Nephron (organoid): Measurements from ENCODE around the gene SUMO3.

ENCODE experiments used
- H3K27ac Mint-ChIP-seq, 3 experiments: 2 replicates each; pipeline ENCODE4 v1.8.0; 2020; ENCODE audit warnings: mixed read lengths in 3 of 3, mild to moderate bottlenecking in 2 of 3, moderate library complexity in 1 of 3
- H3K27me3 Mint-ChIP-seq: 2 replicates; pipeline ENCODE4 v1.8.0; 2021; ENCODE audit warnings: low read depth, mild to moderate bottlenecking, moderate library complexity, mixed read lengths
- H3K36me3 Mint-ChIP-seq: 2 replicates; pipeline ENCODE4 v1.8.0; 2020; ENCODE audit warnings: low read depth, mixed read lengths
- H3K4me1 Mint-ChIP-seq: 2 replicates; pipeline ENCODE4 v1.8.0; 2020; ENCODE audit warnings: mixed read lengths
- H3K4me3 Mint-ChIP-seq, 3 experiments: 2 replicates each; pipeline ENCODE4 v1.8.0; 2020; ENCODE audit warnings: mild to moderate bottlenecking in 3 of 3, mixed read lengths in 3 of 3, moderate library complexity in 2 of 3
- H3K9me3 Mint-ChIP-seq: 2 replicates; pipeline ENCODE4 v1.8.0; 2020; ENCODE audit warnings: mixed read lengths
- TF ChIP-seq, protein P1 (sequence below), 3 experiments: fragments of 200-600 bp; sonication (generic); IDR thresholded peaks; one replicate each; pipeline ENCODE4 v1.5.0; 2021; ENCODE audit warnings: antibody characterized with exemption in 3 of 3; ENCODE audit not compliant: unreplicated experiment in 3 of 3

Gene SUMO3

DNA sequence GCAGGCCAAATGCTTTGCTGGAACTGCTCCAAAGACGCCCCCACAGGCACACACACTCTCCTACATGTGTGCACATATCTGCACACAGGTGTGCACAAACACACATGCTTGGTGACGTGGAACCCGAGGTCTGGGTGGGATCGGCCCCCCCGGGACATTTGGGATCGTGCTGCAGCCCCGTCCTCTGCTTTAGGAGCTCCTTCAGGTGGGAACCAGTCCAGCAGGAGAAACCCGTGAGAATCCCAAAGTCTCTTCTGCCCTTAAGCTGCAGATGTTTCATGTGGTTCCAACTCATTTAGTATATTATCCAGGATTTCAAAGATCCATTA lies 54.8 kb downstream of the SUMO3 start:
- Mint-ChIP-seq H3K36me3 (no peaks in the 10 kb centered on the region), H3K4me1 (peaks cover 24% of the 10 kb centered on the region), H3K9me3 (no peaks in the 10 kb centered on the region), H3K27ac (no peak overlapping the region), H3K4me3 (no peak overlapping the region), H3K27me3 (peaks cover 6% of the 10 kb centered on the region)
- TF ChIP-seq, protein P1, sequence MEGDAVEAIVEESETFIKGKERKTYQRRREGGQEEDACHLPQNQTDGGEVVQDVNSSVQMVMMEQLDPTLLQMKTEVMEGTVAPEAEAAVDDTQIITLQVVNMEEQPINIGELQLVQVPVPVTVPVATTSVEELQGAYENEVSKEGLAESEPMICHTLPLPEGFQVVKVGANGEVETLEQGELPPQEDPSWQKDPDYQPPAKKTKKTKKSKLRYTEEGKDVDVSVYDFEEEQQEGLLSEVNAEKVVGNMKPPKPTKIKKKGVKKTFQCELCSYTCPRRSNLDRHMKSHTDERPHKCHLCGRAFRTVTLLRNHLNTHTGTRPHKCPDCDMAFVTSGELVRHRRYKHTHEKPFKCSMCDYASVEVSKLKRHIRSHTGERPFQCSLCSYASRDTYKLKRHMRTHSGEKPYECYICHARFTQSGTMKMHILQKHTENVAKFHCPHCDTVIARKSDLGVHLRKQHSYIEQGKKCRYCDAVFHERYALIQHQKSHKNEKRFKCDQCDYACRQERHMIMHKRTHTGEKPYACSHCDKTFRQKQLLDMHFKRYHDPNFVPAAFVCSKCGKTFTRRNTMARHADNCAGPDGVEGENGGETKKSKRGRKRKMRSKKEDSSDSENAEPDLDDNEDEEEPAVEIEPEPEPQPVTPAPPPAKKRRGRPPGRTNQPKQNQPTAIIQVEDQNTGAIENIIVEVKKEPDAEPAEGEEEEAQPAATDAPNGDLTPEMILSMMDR (IDR thresholded peaks at IDR 0.05; ENCODE audit: unreplicated experiment in 3 of 3), result no peak

DNA sequence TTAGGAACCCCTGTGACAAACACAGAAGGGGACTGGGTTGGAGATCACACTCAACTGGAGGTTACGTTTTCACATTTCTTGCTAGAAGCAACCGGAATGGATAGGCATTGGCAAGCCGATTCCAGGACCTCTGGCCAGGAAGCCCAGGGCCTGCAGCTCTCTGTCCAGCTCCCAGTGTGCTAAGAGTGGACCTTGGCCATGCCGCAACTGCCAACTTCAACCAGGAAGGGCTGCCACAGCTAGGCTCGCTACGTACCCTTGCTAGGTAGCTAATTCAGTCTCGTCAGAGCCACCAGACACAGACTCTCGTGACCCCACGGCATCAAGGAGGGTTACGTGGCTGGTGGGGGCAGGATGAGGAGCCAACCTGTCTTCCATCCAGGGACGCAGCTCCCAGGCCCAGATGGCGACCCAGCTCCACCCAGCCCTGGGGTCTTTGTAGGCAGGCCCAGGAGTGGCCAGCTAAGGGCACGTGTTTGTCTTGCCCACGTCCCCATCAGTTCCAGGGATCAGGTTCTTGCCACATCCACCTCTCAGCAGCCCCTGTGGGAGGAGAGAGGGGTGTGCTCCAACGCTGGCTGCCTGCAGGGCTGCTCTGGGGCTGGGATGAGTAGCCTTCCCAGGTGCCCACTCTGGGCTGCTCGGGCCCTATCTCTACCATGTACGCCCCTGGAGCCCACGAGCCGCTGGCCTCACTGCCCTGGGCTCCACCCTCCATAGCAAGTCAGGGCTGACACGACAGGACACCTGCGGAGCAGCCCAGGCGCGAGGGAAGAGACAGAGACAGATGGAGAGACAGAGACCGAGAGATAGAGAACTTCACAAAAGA lies 55.4 kb downstream of the SUMO3 start:
- H3K36me3 Mint-ChIP-seq, result no peaks in the 10 kb centered on the region
- peaks cover 6% of the 10 kb centered on the region for H3K27me3 Mint-ChIP-seq
- H3K4me3 Mint-ChIP-seq, result no peak overlapping the region
- no peaks in the 10 kb centered on the region for H3K9me3 Mint-ChIP-seq
- peaks cover 24% of the 10 kb centered on the region for H3K4me1 Mint-ChIP-seq
- no peak overlapping the region for H3K27ac Mint-ChIP-seq
- TF ChIP-seq, protein P1 (IDR thresholded peaks at IDR 0.05; ENCODE audit: unreplicated experiment in 3 of 3), result no peak

DNA sequence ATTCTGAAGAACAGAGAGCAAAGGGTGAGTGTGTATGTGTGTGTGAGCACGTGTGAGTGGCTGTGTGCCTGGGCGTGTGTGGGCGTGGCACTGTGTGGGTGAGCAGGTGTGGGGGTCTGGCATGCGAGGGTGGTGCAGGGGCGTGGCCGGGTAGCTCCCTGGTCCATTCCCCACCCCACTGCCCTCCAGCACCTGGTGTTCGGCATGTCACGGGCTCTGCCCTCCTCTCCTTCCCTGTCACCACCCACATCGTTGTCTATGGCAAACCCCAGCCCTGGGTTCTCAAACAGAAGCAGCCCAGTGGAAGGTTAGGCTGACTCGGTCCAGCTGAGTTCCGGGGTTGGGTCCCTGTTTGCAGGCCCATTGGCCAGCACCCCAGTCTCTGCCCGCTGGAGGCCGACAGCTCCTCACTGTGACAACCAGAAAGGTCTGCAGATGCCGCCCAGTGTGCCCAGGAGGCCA lies 56.1 kb downstream of the SUMO3 start:
- TF ChIP-seq, protein P1 (IDR thresholded peaks at IDR 0.05; ENCODE audit: unreplicated experiment in 3 of 3), result no peak
- peaks cover 6% of the 10 kb centered on the region for H3K27me3 Mint-ChIP-seq
- H3K27ac Mint-ChIP-seq, result no peak overlapping the region
- peaks cover 24% of the 10 kb centered on the region for H3K4me1 Mint-ChIP-seq
- no peaks in the 10 kb centered on the region for H3K36me3 Mint-ChIP-seq
- H3K9me3 Mint-ChIP-seq, result no peaks in the 10 kb centered on the region
- H3K4me3 Mint-ChIP-seq, result no peak overlapping the region

DNA sequence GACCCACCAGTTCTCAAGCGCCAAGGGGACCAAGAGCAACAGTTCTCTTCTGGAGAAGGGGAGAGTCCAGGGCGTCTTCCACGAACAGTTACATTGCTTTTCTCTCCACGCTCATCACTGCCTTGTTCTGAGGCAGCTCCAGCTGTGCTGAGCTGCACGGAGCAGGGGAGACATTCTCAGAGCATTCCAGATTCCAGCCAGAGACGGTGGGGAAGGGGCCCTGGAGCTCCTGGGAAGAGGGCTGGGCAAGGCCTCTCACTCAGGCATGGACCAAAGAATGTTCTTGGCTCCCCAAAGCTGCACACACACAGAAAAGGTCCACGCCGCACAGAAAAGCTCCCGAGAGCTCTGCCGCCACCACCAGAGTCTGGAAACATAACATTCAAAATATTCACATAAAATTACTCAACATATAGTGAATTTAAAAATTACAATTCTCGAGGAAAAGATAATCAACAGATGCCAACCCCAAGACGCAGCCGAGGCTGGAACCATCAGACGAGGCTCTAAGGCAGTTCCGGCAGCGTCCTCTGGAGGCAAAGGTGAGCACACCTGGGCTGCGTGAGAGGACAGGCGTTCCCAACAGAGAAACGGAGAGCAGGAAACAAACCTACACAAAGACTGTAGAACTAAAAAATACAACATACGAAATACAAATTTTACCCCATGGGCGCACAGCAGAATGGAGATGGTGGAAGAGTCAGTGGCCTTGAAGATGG lies 56.7 kb downstream of the SUMO3 start:
- H3K9me3 Mint-ChIP-seq, result no peaks in the 10 kb centered on the region
- TF ChIP-seq, protein P1 (IDR thresholded peaks at IDR 0.05; ENCODE audit: unreplicated experiment in 3 of 3), result peak; percentile 37 to 52 (median 50)
- H3K4me1 Mint-ChIP-seq, result peaks cover 29% of the 10 kb centered on the region
- peaks cover 8% of the 10 kb centered on the region for H3K27me3 Mint-ChIP-seq
- H3K36me3 Mint-ChIP-seq, result no peaks in the 10 kb centered on the region
- no peak overlapping the region for H3K4me3 Mint-ChIP-seq
- no peak overlapping the region for H3K27ac Mint-ChIP-seq

DNA sequence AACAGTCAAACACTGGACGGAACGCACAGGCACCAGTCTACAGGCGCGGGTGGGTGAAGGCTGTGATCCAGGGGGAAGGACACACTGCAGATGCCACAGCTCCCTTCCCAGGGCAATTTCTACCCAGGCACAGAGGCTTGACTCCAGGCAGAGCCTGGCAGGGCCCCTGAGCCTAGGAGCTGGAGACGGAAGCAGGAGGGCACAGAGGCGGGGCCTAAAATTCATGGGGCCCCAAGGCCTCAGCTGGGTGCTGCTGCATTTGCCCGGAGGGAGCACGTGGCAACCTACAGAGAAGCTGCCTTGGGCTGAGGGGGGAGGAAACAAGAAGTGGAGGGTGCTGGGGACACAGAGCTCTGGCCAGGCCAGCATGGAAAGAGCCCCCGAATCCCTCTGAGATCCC lies 57.5 kb downstream of the SUMO3 start:
- H3K4me1 Mint-ChIP-seq, result peaks cover 23% of the 10 kb centered on the region
- H3K9me3 Mint-ChIP-seq, result no peaks in the 10 kb centered on the region
- H3K36me3 Mint-ChIP-seq, result no peaks in the 10 kb centered on the region
- H3K27ac Mint-ChIP-seq, result no peak overlapping the region
- TF ChIP-seq, protein P1 (IDR thresholded peaks at IDR 0.05; ENCODE audit: unreplicated experiment in 3 of 3), result no peak
- no peak overlapping the region for H3K4me3 Mint-ChIP-seq
- H3K27me3 Mint-ChIP-seq, result peaks cover 10% of the 10 kb centered on the region
